Measurements from ENCODE around the gene OSGIN1. TPM values are rescaled to one million over a fixed set of nuclear protein-coding genes. Genes with fewer than 3 reads are reported as not detected.

Gene OSGIN1
- total RNA-seq, 1 donor from 2014 or later: 4.0 TPM

DNA sequence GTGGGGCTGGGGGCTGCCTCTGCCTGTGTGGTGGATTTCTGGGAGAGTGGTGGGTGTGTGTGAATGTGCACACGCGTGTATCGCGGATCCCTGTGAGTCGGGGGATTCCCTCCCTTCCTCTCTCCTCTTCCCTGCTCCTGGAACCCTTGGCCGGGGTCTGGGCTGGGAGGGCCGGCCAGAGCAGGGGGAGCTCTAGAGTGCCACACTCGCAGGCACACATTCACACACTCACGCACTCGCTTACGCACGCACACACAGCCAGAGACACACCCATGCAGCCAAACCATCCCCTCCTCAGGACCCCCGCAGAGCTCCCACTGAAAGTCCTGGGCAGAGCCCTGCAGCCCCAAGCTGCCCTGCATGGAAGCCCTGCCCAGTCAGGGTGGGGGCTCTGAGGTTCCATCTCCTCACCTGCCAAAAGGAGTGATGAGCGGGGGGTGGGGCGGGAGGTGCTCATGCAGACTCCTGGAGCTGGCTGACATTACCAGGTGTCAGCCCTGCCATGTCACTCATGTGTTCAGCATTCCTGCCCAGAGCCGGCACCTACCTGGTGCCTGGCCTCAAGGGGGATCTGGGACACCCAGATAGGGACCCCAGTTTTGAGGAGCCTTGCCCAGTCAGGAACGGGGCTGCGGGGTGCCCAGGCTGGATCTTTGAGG lies 16.9 kb downstream of the OSGIN1 start:
- Mint-ChIP-seq H3K9me3 (no peaks in the 10 kb centered on the region), H3K36me3 (no peaks in the 10 kb centered on the region), H3K4me1 (ENCODE audit: unreplicated experiment) (no peaks in the 10 kb centered on the region), H3K4me3 (peak overlapping the region; percentile 69), H3K27ac (peak overlapping the region; percentile 46), H3K27me3 (peaks cover 12% of the 10 kb centered on the region)
- DNase-seq (ENCODE audit: extremely low spot score, unreplicated experiment): no peak
- TF ChIP-seq, protein P1, sequence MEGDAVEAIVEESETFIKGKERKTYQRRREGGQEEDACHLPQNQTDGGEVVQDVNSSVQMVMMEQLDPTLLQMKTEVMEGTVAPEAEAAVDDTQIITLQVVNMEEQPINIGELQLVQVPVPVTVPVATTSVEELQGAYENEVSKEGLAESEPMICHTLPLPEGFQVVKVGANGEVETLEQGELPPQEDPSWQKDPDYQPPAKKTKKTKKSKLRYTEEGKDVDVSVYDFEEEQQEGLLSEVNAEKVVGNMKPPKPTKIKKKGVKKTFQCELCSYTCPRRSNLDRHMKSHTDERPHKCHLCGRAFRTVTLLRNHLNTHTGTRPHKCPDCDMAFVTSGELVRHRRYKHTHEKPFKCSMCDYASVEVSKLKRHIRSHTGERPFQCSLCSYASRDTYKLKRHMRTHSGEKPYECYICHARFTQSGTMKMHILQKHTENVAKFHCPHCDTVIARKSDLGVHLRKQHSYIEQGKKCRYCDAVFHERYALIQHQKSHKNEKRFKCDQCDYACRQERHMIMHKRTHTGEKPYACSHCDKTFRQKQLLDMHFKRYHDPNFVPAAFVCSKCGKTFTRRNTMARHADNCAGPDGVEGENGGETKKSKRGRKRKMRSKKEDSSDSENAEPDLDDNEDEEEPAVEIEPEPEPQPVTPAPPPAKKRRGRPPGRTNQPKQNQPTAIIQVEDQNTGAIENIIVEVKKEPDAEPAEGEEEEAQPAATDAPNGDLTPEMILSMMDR (conservative IDR thresholded peaks at IDR 0.05): no peak

DNA sequence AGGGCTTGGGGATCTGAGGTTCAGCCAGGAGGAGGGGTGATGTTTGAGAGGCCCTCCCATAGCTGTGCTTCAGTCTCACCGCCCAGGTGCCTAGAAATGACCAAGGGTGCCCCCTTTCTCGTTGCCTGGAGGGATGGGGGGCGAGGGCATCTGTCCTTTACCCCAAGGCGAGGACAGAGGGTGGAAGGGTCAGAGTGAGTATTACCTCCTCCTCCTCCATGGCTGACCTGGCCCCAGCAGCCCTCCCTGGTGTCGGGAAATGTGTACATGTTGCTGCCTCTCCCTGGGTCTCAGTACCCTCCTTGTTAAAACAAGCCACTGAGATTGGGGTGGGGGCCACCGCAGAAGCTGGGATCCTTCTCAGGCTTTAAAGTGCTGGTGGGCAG lies 17.4 kb downstream of the OSGIN1 start:
- no peak for DNase-seq (ENCODE audit: extremely low spot score, unreplicated experiment)
- TF ChIP-seq, protein P1 (conservative IDR thresholded peaks at IDR 0.05): no peak
- Mint-ChIP-seq H3K36me3 (no peaks in the 10 kb centered on the region), H3K9me3 (no peaks in the 10 kb centered on the region), H3K27me3 (peaks cover 12% of the 10 kb centered on the region), H3K27ac (no peak overlapping the region), H3K4me3 (no peak overlapping the region), H3K4me1 (ENCODE audit: unreplicated experiment) (no peaks in the 10 kb centered on the region)

DNA sequence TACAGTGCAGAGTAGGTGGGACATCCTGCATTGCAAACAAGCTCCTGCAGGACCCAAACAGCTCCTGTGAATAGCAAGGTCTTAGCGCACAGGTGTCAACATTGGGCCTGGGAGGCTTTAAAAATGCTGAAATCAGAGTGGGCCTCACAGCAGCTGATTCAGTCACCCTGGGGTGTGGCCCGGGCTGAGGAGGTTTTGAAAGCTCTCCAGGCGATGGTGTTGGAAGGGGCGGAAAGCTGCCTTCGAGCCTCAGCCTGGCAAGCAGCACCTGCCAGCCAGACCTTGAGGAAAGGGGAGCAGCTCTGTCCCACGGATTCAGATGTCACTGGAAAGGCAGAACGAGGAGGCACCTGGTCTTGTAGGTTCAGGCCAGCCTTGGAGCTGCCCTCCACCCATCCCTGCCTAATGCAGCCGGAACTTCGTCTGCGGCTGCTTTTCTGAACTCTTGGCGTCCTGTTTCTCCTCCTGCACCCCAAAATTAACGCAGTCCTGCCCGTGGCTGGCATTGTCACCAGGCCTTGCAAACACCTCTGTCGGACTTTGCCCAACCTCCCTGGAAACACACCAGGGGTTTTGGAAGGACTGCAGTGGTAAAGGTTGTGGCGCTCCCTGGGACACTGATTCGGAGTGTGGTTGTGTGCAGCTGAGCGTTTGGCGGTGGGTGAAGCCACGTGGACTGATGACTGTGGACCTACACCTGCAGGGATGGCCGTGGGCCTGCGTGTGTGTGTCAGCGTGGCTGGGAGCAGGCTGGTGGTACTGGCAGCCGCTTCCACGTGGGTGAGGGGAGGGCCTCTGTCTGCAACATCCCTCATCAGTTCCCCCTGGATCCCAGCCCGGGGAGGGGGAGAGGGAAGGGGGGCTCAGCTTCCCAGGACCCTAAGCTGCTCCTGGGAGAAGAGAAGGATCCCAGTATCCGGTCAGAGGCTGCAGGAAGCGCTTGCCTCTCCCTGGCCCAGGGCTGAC lies 18.4 kb downstream of the OSGIN1 start:
- no peaks in the 10 kb centered on the region for H3K9me3 Mint-ChIP-seq
- H3K27ac Mint-ChIP-seq: no peak overlapping the region
- H3K27me3 Mint-ChIP-seq: peaks cover 12% of the 10 kb centered on the region
- no peak overlapping the region for H3K4me3 Mint-ChIP-seq
- TF ChIP-seq, protein P1 (conservative IDR thresholded peaks at IDR 0.05): no peak
- DNase-seq (ENCODE audit: extremely low spot score, unreplicated experiment): no peak
- H3K4me1 Mint-ChIP-seq (ENCODE audit: unreplicated experiment): no peaks in the 10 kb centered on the region
- no peaks in the 10 kb centered on the region for H3K36me3 Mint-ChIP-seq

DNA sequence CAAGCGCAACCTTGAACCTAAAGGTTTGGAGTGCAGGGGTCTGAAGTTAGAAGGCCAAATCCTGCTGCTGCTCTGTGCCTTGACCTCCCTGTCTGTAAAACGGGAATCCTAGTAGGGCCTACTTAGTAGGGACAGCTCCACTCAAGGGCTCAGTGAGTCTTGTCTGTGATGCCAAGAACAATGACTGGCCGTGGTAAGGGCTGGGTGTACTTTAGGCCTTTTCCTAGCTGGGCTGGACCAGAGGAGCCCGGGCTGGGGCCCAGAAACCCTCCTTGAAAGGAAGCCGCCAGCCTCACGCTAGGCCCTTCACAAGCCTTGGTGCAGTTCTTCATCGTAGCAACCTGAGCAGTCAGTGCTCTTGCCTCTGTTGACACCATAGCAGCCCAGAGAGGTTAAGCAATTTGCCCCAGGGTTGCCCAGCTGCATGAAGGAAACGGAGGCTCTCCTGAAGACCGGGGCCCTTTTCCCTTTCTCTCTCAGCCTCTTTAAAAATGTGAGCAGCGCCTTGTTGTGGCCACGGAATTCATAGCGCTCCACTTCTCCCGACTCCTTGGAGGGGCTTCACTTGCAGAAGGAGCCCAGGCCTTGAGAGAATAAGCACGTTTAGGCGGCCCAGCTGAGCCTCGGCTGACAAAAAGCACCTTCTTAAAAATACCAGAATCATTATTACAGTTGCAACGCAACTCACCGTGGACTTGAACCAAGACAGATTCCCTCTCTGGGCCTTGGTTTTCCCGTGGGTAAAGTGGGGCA lies 19.4 kb downstream of the OSGIN1 start:
- Mint-ChIP-seq H3K4me1 (ENCODE audit: unreplicated experiment) (no peaks in the 10 kb centered on the region), H3K27ac (no peak overlapping the region), H3K4me3 (no peak overlapping the region), H3K36me3 (no peaks in the 10 kb centered on the region), H3K9me3 (no peaks in the 10 kb centered on the region), H3K27me3 (peaks cover 12% of the 10 kb centered on the region)
- DNase-seq (ENCODE audit: extremely low spot score, unreplicated experiment): no peak
- TF ChIP-seq, protein P1 (conservative IDR thresholded peaks at IDR 0.05): no peak

DNA sequence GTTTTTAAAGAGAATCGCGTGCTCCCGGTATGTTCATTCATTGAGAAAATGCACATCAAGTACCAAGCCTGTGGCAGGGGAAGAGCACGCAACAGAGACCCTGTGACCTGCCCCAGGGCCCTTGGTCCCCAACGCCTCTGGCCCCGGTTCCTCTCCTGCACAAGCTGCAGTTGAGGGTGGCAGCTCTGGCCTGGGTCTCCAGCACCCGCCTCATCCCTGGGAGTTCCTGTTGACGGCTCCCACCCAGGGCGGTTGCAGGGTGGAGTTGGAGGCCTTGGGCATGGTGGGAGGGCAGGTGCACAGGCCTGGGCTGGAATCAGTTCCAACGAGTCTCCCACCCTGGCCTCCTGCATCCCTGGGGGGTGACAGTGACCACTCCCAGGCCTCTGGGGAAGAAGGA lies 20.0 kb downstream of the OSGIN1 start:
- H3K27me3 Mint-ChIP-seq: peaks cover 8% of the 10 kb centered on the region
- no peak overlapping the region for H3K27ac Mint-ChIP-seq
- H3K4me1 Mint-ChIP-seq (ENCODE audit: unreplicated experiment): no peaks in the 10 kb centered on the region
- no peak overlapping the region for H3K4me3 Mint-ChIP-seq
- DNase-seq (ENCODE audit: extremely low spot score, unreplicated experiment): no peak
- H3K9me3 Mint-ChIP-seq: peaks cover 4% of the 10 kb centered on the region
- TF ChIP-seq, protein P1 (conservative IDR thresholded peaks at IDR 0.05): no peak
- H3K36me3 Mint-ChIP-seq: no peaks in the 10 kb centered on the region
